ENCODE results near the gene REX1BD.

REX1BD gene

GRCh38 chr19:18616023-18616422 is 27.4 kb downstream of the REX1BD start:
- DNase-seq (ENCODE audit: low spot score) = no peak

- no peak for DNase-seq (ENCODE audit: low spot score)
Measured at GRCh38 chr19:18617562-18617961, 29.0 kb downstream of the REX1BD start.

GRCh38 chr19:18618236-18618635 is 29.6 kb downstream of the REX1BD start:
- no peak for DNase-seq (ENCODE audit: low spot score)

GRCh38 chr19:18620311-18620710 is 31.7 kb downstream of the REX1BD start:
- no peak for DNase-seq (ENCODE audit: low spot score)

- DNase-seq (ENCODE audit: low spot score) = no peak
Measured at GRCh38 chr19:18620902-18621301, 32.3 kb downstream of the REX1BD start.

GRCh38 chr19:18626906-18627305 is 38.3 kb downstream of the REX1BD start:
- no peak for DNase-seq (ENCODE audit: low spot score)

- no peak for DNase-seq (ENCODE audit: low spot score)
Measured at GRCh38 chr19:18629166-18630088, 40.8 kb downstream of the REX1BD start.

GRCh38 chr19:18633321-18633720 is 44.7 kb downstream of the REX1BD start:
- DNase-seq (ENCODE audit: low spot score) = no peak

GRCh38 chr19:18634612-18635297 is 46.2 kb downstream of the REX1BD start:
- DNase-seq (ENCODE audit: low spot score) = no peak

- no peak for DNase-seq (ENCODE audit: low spot score)
Measured at GRCh38 chr19:18635831-18636182, 47.2 kb downstream of the REX1BD start.

- DNase-seq (ENCODE audit: low spot score) = peak; percentile 96
Measured at GRCh38 chr19:18636183-18636968, 47.8 kb downstream of the REX1BD start.

- DNase-seq (ENCODE audit: low spot score) = no peak
Measured at GRCh38 chr19:18636969-18637629, 48.5 kb downstream of the REX1BD start, which contains the start of gene KLHL26. KLHL26 (plus strand) TSS chr19:18637028; CDS start chr19:18637055, 27 bp downstream.

GRCh38 chr19:18637673-18638630 is 49.4 kb downstream of the REX1BD start:
- DNase-seq (ENCODE audit: low spot score) = peak; percentile 69

- no peak for DNase-seq (ENCODE audit: low spot score)
Measured at GRCh38 chr19:18639706-18640243, 51.2 kb downstream of the REX1BD start.

Measured in iPS-NIHi11 (cell line).